ENCODE measurements around the gene USP35.

Gene USP35

DNA sequence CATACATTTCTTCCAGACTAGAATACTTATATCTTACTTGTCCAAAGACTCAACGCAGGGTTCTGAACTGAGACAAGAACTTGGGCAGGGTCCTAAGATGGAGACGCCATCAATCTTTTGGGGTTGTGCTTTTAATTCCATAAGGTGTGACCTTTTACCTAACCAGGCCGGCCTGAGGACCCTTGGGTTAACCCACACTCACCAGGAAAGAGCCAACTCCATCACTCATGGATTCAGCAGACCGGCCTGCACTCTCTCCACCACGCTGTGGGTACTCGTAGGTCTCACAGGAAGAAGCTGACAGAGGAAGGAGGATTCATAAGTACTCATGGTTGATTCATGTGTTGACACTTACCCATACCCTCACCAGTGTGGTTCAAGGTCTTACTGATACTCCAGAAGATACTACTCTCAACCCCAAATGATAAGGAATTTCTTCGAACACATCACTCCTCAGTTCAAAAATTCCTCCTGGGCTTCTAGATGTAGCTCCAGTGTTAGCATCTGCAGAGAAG is 36.2 kb downstream of the USP35 start:
- no peaks in the 10 kb centered on the region for H4K20me1 ChIP-seq (ENCODE audit: low read depth, low read length)
- H3K27me3 ChIP-seq (ENCODE audit: low read length) = no peaks in the 10 kb centered on the region
- no peak overlapping the region for H3K4me3 ChIP-seq (ENCODE audit: insufficient read depth, low read length, poor library complexity, severe bottlenecking)
- H3K79me2 ChIP-seq (ENCODE audit: insufficient read depth, low read length) = no peaks in the 10 kb centered on the region
- no peak overlapping the region for H2AFZ ChIP-seq (ENCODE audit: low read depth, low read length, severe bottlenecking)
- H3K36me3 ChIP-seq (ENCODE audit: low read length) = no peaks in the 10 kb centered on the region
- no peaks in the 10 kb centered on the region for H3K9me2 ChIP-seq (replicated peaks; ENCODE audit: insufficient read depth, low read length)
- no peak overlapping the region for H3K9ac ChIP-seq (ENCODE audit: low read length)
- no peak overlapping the region for H3K4me2 ChIP-seq (ENCODE audit: low read depth, low read length, poor library complexity, severe bottlenecking)
- no peaks in the 10 kb centered on the region for H3K9me3 ChIP-seq (ENCODE audit: insufficient read depth, low read length)
- H3F3A ChIP-seq (ENCODE audit: insufficient read depth) = no peaks in the 10 kb centered on the region
- TF ChIP-seq EZH2phosphoT487 (conservative IDR thresholded peaks at IDR 0.05; ENCODE audit: low read length) = no peak
- TF ChIP-seq, protein P1, sequence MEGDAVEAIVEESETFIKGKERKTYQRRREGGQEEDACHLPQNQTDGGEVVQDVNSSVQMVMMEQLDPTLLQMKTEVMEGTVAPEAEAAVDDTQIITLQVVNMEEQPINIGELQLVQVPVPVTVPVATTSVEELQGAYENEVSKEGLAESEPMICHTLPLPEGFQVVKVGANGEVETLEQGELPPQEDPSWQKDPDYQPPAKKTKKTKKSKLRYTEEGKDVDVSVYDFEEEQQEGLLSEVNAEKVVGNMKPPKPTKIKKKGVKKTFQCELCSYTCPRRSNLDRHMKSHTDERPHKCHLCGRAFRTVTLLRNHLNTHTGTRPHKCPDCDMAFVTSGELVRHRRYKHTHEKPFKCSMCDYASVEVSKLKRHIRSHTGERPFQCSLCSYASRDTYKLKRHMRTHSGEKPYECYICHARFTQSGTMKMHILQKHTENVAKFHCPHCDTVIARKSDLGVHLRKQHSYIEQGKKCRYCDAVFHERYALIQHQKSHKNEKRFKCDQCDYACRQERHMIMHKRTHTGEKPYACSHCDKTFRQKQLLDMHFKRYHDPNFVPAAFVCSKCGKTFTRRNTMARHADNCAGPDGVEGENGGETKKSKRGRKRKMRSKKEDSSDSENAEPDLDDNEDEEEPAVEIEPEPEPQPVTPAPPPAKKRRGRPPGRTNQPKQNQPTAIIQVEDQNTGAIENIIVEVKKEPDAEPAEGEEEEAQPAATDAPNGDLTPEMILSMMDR (IDR thresholded peaks at IDR 0.05; ENCODE audit: insufficient read depth, low read length, poor library complexity, severe bottlenecking) = no peak
- no peak overlapping the region for H3K27ac ChIP-seq (ENCODE audit: low read depth, low read length)

DNA sequence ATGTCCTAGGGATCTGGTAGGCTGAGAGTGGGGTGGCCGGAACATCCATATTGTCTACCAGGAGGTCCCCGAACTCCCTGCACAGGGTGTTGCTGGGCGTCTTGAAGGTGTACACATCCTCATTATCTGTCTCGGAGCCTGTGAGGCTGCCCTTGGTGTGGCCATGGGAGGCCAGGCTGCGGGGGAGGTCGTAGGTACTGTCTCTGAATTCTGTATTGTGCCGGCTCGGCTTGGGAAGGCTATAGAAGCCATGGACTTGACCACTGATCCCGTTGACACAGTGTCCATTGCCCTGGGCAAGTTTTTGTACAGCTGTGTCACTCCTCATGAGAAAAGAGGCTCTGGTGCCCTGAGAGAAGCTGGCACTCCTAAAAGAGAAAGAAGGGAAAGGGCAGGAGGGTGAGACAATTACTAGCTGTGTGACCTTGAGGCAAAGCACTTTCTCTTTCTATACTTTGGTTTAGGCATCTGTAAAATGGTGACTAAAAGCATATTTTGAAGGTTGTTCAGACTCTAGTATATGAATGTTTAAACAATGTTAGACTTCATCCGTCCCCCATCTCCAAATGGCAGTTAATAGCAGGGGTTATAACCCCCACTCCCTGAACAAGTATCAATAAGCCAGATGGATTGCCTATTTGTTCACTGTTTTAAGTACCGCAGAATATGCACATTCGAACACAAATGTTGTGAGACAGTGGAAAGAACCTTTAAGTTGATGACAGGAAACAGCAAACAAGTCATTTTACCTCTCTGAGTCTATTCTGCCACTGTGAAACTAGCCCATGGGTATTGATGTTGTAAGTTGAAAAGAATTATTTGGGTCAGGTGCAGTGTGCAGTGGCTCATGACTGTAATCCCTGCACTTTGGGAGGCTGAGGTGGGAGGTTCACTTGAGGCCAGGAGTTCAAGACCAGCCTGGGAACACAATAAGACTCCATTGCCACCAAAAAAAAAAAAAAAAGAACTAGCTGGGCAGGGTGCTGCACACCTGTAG is 38.3 kb downstream of the USP35 start:
- H2AFZ ChIP-seq (ENCODE audit: low read depth, low read length, severe bottlenecking) = no peak overlapping the region
- TF ChIP-seq, protein P1 (IDR thresholded peaks at IDR 0.05; ENCODE audit: insufficient read depth, low read length, poor library complexity, severe bottlenecking) = no peak
- no peak for TF ChIP-seq EZH2phosphoT487 (conservative IDR thresholded peaks at IDR 0.05; ENCODE audit: low read length)
- no peaks in the 10 kb centered on the region for H3K79me2 ChIP-seq (ENCODE audit: insufficient read depth, low read length)
- no peaks in the 10 kb centered on the region for H3K9me2 ChIP-seq (replicated peaks; ENCODE audit: insufficient read depth, low read length)
- no peaks in the 10 kb centered on the region for H3K27me3 ChIP-seq (ENCODE audit: low read length)
- H3K4me2 ChIP-seq (ENCODE audit: low read depth, low read length, poor library complexity, severe bottlenecking) = no peak overlapping the region
- no peaks in the 10 kb centered on the region for H4K20me1 ChIP-seq (ENCODE audit: low read depth, low read length)
- no peaks in the 10 kb centered on the region for H3K36me3 ChIP-seq (ENCODE audit: low read length)
- H3K27ac ChIP-seq (ENCODE audit: low read depth, low read length) = no peak overlapping the region
- H3F3A ChIP-seq (ENCODE audit: insufficient read depth) = no peaks in the 10 kb centered on the region
- H3K4me3 ChIP-seq (ENCODE audit: insufficient read depth, low read length, poor library complexity, severe bottlenecking) = no peak overlapping the region
- no peak overlapping the region for H3K9ac ChIP-seq (ENCODE audit: low read length)
- no peaks in the 10 kb centered on the region for H3K9me3 ChIP-seq (ENCODE audit: insufficient read depth, low read length)

DNA sequence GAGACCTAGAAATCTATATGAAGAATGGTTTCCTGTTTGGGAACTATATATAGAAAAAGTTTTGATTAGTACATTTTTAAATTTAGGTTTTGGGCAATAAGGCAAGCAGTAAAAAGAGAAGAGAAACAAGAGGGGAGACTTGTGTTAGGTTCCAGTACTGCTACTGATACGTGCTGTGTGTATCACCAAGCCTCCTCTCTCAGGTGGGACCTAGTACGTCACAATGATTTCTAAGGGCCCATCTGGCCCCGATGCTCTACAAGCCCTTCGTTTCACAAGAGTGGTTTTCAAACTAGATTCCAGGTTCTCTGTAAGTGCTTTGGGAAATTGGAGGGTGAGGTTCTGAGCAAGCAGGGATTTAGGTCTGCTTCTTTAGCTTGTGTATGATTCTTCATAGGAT is 39.2 kb downstream of the USP35 start:
- Histone ChIP-seq H3F3A (ENCODE audit: insufficient read depth) (no peaks in the 10 kb centered on the region), H3K9me2 (replicated peaks; ENCODE audit: insufficient read depth, low read length) (no peaks in the 10 kb centered on the region), H3K4me3 (ENCODE audit: insufficient read depth, low read length, poor library complexity, severe bottlenecking) (no peak overlapping the region), H3K79me2 (ENCODE audit: insufficient read depth, low read length) (no peaks in the 10 kb centered on the region), H3K27ac (ENCODE audit: low read depth, low read length) (no peak overlapping the region), H4K20me1 (ENCODE audit: low read depth, low read length) (no peaks in the 10 kb centered on the region), H3K9ac (ENCODE audit: low read length) (no peak overlapping the region), H3K27me3 (ENCODE audit: low read length) (no peaks in the 10 kb centered on the region), H3K9me3 (ENCODE audit: insufficient read depth, low read length) (no peaks in the 10 kb centered on the region), H3K4me2 (ENCODE audit: low read depth, low read length, poor library complexity, severe bottlenecking) (no peak overlapping the region), H3K36me3 (ENCODE audit: low read length) (no peaks in the 10 kb centered on the region), H2AFZ (ENCODE audit: low read depth, low read length, severe bottlenecking) (no peak overlapping the region)
- no peak for TF ChIP-seq EZH2phosphoT487 (conservative IDR thresholded peaks at IDR 0.05; ENCODE audit: low read length)
- TF ChIP-seq, protein P1 (IDR thresholded peaks at IDR 0.05; ENCODE audit: insufficient read depth, low read length, poor library complexity, severe bottlenecking) = no peak
